SU-DHL-6 (cell line): ENCODE data around the gene SLC35B1.

Source experiments
- CTCF ChIP-seq: fragments of 200-600 bp; sonication (generic); IDR thresholded peaks from one replicate; pipeline ENCODE4 v1.5.1; 2017; ENCODE audit warnings: antibody characterized with exemption, mild to moderate bottlenecking, low read length, moderate library complexity; ENCODE audit not compliant: insufficient read depth, poor library complexity, severe bottlenecking
- EZH2phosphoT487 ChIP-seq: fragments of 200-600 bp; sonication (generic), shearing (Covaris generic); conservative IDR thresholded peaks from 2 replicates; pipeline ENCODE4 v1.6.1; 2018; ENCODE audit warnings: mild to moderate bottlenecking, antibody characterized with exemption, low read length, moderate library complexity, mixed read lengths

- TF ChIP-seq CTCF, result no peak
- no peak for TF ChIP-seq EZH2phosphoT487
Measured at GRCh38 chr17:49677134-49677932, 30.4 kb downstream of the SLC35B1 start.
